ENCODE data around the gene SMPX. TPM values are rescaled to one million over a fixed set of nuclear protein-coding genes. Genes with fewer than 3 reads are reported as not detected.

SMPX gene
- total and polyA plus RNA-seq, 2 of the 4 experiments (the other 2 are of a cell fraction): not detected

DNA sequence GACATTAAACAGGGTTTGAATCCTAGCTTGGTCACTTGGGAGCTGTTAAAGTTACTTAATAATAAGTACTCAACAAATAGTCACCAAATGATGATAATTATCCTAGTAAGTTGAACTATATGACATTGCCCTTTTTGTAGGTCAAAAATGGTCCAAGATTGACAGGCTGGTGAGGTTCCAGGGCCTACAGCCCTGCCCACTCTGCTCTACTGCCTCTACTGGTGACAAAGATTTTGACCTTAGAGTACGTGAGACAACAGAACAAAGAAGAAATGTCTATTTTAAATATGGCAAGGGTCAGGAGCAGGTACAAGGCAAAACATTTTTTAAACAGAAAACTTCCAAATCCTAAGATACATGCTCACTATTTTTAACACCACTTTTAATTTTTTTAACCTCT, 572 bp upstream of the SMPX start:
- ATAC-seq (ENCODE audit: low read depth): no peak
- TF ChIP-seq, protein P1, sequence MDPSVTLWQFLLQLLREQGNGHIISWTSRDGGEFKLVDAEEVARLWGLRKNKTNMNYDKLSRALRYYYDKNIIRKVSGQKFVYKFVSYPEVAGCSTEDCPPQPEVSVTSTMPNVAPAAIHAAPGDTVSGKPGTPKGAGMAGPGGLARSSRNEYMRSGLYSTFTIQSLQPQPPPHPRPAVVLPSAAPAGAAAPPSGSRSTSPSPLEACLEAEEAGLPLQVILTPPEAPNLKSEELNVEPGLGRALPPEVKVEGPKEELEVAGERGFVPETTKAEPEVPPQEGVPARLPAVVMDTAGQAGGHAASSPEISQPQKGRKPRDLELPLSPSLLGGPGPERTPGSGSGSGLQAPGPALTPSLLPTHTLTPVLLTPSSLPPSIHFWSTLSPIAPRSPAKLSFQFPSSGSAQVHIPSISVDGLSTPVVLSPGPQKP (IDR thresholded peaks at IDR 0.05; ENCODE audit: borderline replicate concordance, low read depth, low read length): no peak
- TF ChIP-seq POLR2A (IDR thresholded peaks at IDR 0.05; ENCODE audit: low read depth, low read length) (no peak), FOS (IDR thresholded peaks at IDR 0.05; ENCODE audit: low read depth, low read length) (no peak), CHD1 (IDR thresholded peaks at IDR 0.05; ENCODE audit: low read depth, low read length) (no peak), RAD21 (IDR thresholded peaks at IDR 0.05; ENCODE audit: low read length) (no peak), MXI1 (IDR thresholded peaks at IDR 0.05; ENCODE audit: borderline replicate concordance, low read depth, low read length) (no peak), BHLHE40 (IDR thresholded peaks at IDR 0.05; ENCODE audit: low read depth, low read length) (no peak), NFE2L2 (IDR thresholded peaks at IDR 0.05; ENCODE audit: low read depth, low read length) (no peak), SMC3 (IDR thresholded peaks at IDR 0.05; ENCODE audit: low read depth, low read length) (no peak), CEBPB (IDR thresholded peaks at IDR 0.05; ENCODE audit: low read depth, low read length) (no peak), MAFK (IDR thresholded peaks at IDR 0.05; ENCODE audit: low read depth, low read length) (no peak), RFX5 (IDR thresholded peaks at IDR 0.05; ENCODE audit: low read depth, low read length) (no peak), MAZ (IDR thresholded peaks at IDR 0.05; ENCODE audit: borderline replicate concordance, low read depth, low read length) (no peak), RCOR1 (IDR thresholded peaks at IDR 0.05; ENCODE audit: insufficient replicate concordance, low read length) (no peak)
- TF ChIP-seq, protein P2, sequence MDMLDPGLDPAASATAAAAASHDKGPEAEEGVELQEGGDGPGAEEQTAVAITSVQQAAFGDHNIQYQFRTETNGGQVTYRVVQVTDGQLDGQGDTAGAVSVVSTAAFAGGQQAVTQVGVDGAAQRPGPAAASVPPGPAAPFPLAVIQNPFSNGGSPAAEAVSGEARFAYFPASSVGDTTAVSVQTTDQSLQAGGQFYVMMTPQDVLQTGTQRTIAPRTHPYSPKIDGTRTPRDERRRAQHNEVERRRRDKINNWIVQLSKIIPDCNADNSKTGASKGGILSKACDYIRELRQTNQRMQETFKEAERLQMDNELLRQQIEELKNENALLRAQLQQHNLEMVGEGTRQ (IDR thresholded peaks at IDR 0.05; ENCODE audit: low read depth, low read length): no peak
- TF ChIP-seq, protein P3, sequence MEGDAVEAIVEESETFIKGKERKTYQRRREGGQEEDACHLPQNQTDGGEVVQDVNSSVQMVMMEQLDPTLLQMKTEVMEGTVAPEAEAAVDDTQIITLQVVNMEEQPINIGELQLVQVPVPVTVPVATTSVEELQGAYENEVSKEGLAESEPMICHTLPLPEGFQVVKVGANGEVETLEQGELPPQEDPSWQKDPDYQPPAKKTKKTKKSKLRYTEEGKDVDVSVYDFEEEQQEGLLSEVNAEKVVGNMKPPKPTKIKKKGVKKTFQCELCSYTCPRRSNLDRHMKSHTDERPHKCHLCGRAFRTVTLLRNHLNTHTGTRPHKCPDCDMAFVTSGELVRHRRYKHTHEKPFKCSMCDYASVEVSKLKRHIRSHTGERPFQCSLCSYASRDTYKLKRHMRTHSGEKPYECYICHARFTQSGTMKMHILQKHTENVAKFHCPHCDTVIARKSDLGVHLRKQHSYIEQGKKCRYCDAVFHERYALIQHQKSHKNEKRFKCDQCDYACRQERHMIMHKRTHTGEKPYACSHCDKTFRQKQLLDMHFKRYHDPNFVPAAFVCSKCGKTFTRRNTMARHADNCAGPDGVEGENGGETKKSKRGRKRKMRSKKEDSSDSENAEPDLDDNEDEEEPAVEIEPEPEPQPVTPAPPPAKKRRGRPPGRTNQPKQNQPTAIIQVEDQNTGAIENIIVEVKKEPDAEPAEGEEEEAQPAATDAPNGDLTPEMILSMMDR (conservative IDR thresholded peaks at IDR 0.05; ENCODE audit: low read depth, low read length): no peak
- BruUV-seq (replicated peaks): no TSS peak

More for the DNA sequence above, 572 bp upstream of the SMPX start:
- Histone ChIP-seq H3K9me3 (ENCODE audit: control insufficient read depth, insufficient read depth, low read length) (no peaks in the 10 kb centered on the region), H4K20me1 (ENCODE audit: insufficient read depth, low read length) (no peaks in the 10 kb centered on the region), H3K23ac (ENCODE audit: low read depth, low read length) (no peak overlapping the region), H3K9ac (ENCODE audit: low read depth, low read length) (no peak overlapping the region), H4K5ac (ENCODE audit: low read depth, low read length) (no peak overlapping the region), H2BK120ac (ENCODE audit: low read depth, low read length) (no peak overlapping the region), H3K4me3 (ENCODE audit: insufficient read depth, low read depth, low read length) (no peak overlapping the region), H2BK15ac (ENCODE audit: low read depth, low read length) (no peak overlapping the region), H3K79me1 (ENCODE audit: low read depth in 1 of 2, low read length in 2 of 2) (no peaks in the 10 kb centered on the region), H3K56ac (ENCODE audit: extremely low read depth, insufficient read depth, low read length) (no peak overlapping the region), H3K18ac (ENCODE audit: low read depth, low read length) (no peak overlapping the region), H3K14ac (replicated peaks; ENCODE audit: low read depth, low read length) (no peak overlapping the region), H3K4ac (ENCODE audit: low read depth, low read length) (no peak overlapping the region), H2AK5ac (ENCODE audit: low read depth, low read length) (no peak overlapping the region), H4K8ac (ENCODE audit: low read depth in 2 of 2, low read length in 2 of 2) (no peak overlapping the region), H3K36me3 (ENCODE audit: control insufficient read depth, insufficient read depth, low read length) (no peaks in the 10 kb centered on the region), H2AK9ac (replicated peaks; ENCODE audit: low read depth, low read length, poor library complexity) (no peak overlapping the region), H3K27me3 (ENCODE audit: control insufficient read depth, insufficient read depth, low read length) (peaks cover 9% of the 10 kb centered on the region), H3K4me1 (ENCODE audit: control insufficient read depth, insufficient read depth, low read length) (no peaks in the 10 kb centered on the region), H3K4me2 (ENCODE audit: low read depth, low read length) (no peak overlapping the region), H2BK5ac (ENCODE audit: low read depth, low read length, poor library complexity, severe bottlenecking) (no peak overlapping the region), H2AFZ (replicated peaks; ENCODE audit: low read length, poor library complexity) (no peak overlapping the region), H3K27ac (ENCODE audit: insufficient read depth, low read length) (no peak overlapping the region), H3K9me1 (ENCODE audit: insufficient read depth, low read length) (no peaks in the 10 kb centered on the region), H2BK20ac (ENCODE audit: low read depth, low read length) (no peak overlapping the region), H4K91ac (ENCODE audit: insufficient read depth, low read depth, low read length) (no peak overlapping the region)
- DNase-seq: no peak
- intact Hi-C loops (cut with micrococcal nuclease) (no loop called here), dilution Hi-C loops (cut with HindIII; ENCODE audit: low sequenced_read_pairs, unreplicated experiment) (no loop called here), in situ Hi-C loops (cut with MboI; ENCODE audit: low sequenced_read_pairs) (no loop called here)
- ChIA-PET POLR2A (ENCODE audit: unreplicated experiment) (no interaction called here), CTCF (no interaction called here)
- WGBS, 2 experiments (ENCODE audit: extremely low coverage in 2 of 2, insufficient read length in 1 of 2): no CpG with 5 or more reads among the region's 1 CpG
